K562 (cell line): Measurements from ENCODE around the gene FOXR1. TPM values are rescaled to one million over a fixed set of nuclear protein-coding genes. Genes with fewer than 3 reads are reported as not detected.

ENCODE experiments used
- CAMTA2 ChIP-seq: fragments of 250-450 bp; sonication (Bioruptor Pico); conservative IDR thresholded peaks from 2 replicates; pipeline ENCODE4 v1.5.1; 2022
- CBX5 ChIP-seq: IDR thresholded peaks from 2 replicates; pipeline ENCODE4 v1.6.1; 2014; ENCODE audit warnings: low read depth, borderline replicate concordance
- KAT7 ChIP-seq: sonication (generic); formaldehyde crosslinking; IDR thresholded peaks from 2 replicates; pipeline ENCODE4 v1.8.0; 2022; ENCODE audit warnings: missing genetic modification reagents, mild to moderate bottlenecking, borderline replicate concordance
- POLR2G ChIP-seq: fragments of 200-400 bp; formaldehyde crosslinking; IDR thresholded peaks from 2 replicates; pipeline ENCODE4 v1.6.1; 2017; ENCODE audit warnings: low read depth, mild to moderate bottlenecking, antibody characterized with exemption, low read length, moderate library complexity
- TSC22D4 ChIP-seq: fragments of 450-650 bp; IDR thresholded peaks from 2 replicates; pipeline ENCODE4 v1.6.1; 2016; ENCODE audit warnings: missing genetic modification characterization, missing biosample characterization, control low read depth
- ZNF316 ChIP-seq: fragments of 450-650 bp; IDR thresholded peaks from 2 replicates; pipeline ENCODE4 v1.6.1; 2016
- ZNF318 ChIP-seq, 2 experiments: fragments of 450-650 bp; IDR thresholded peaks; 2 replicates each; pipeline ENCODE4 v1.6.1; 2016; ENCODE audit warnings: mild to moderate bottlenecking in 2 of 2, borderline replicate concordance in 1 of 2, low read depth in 1 of 2, moderate library complexity in 1 of 2
- polyA plus RNA-seq, 8 experiments: library from polyadenylated mRNA; depleted of rRNA in 4 of 8; stranded (reverse) in 5 of 8; unstranded in 3 of 8; fragments of >200 nt; fragmentation: Nextera tagmentation in 2 of 8; fragmentation: Illumina TruSeq in 1 of 8; extraction: Ambion mirVana in 2 of 8; extraction: Trizol in 1 of 8; gene quantifications; 2 replicates each; pipeline versions ENCODE4 v1.2.1 to v1.2.3, GENCODE V29; 2011 to 2014; ENCODE audit warnings: inconsistent platforms in 1 of 8, missing spikeins in 1 of 8
- total RNA-seq, 7 experiments: library from RNA; depleted of rRNA in 6 of 7; stranded (reverse); fragments of >200 nt in 6 of 7; fragmentation: Illumina TruSeq in 2 of 7; extraction: Trizol in 2 of 7; gene quantifications; 2 replicates each; pipeline versions ENCODE4 v1.2.1 to v1.2.3, GENCODE V29; 2011 to 2021; ENCODE audit warnings: low replicate concordance in 1 of 7
- TF ChIP-seq, protein P1 (sequence below): sonication (generic); formaldehyde crosslinking; IDR thresholded peaks from 2 replicates; pipeline ENCODE4 v1.8.1; 2023; ENCODE audit warnings: mild to moderate bottlenecking, missing genetic modification reagents
- TF ChIP-seq, protein P2 (sequence below): sonication (generic); formaldehyde crosslinking; IDR thresholded peaks from 2 replicates; pipeline ENCODE4 v1.8.0; 2023; ENCODE audit warnings: missing genetic modification reagents, mild to moderate bottlenecking, borderline replicate concordance
- TF ChIP-seq, protein P3 (sequence below): sonication (generic); formaldehyde crosslinking; IDR thresholded peaks from 2 replicates; pipeline ENCODE4 v1.8.0; 2022; ENCODE audit warnings: missing genetic modification reagents, mild to moderate bottlenecking, moderate library complexity, borderline replicate concordance

Gene FOXR1
- total and polyA plus RNA-seq, 9 of the 15 experiments (the other 6 are each of a cell fraction or from before 2014, with no cell fraction given): not detected

GRCh38 chr11:119029340-119030028 is 57.9 kb downstream of the FOXR1 start (continued):
- TF ChIP-seq ZNF318 (IDR thresholded peaks at IDR 0.05; ENCODE audit: borderline replicate concordance in 1 of 2, low read depth in 1 of 2) (no peak), POLR2G (no peak), CAMTA2 (CRISPR knock-in tag) (no peak), KAT7 (CRISPR knock-in tag) (no peak), CBX5 (no peak), TSC22D4 (tag) (no peak), ZNF316 (peak; percentile 98)
- TF ChIP-seq, protein P1, sequence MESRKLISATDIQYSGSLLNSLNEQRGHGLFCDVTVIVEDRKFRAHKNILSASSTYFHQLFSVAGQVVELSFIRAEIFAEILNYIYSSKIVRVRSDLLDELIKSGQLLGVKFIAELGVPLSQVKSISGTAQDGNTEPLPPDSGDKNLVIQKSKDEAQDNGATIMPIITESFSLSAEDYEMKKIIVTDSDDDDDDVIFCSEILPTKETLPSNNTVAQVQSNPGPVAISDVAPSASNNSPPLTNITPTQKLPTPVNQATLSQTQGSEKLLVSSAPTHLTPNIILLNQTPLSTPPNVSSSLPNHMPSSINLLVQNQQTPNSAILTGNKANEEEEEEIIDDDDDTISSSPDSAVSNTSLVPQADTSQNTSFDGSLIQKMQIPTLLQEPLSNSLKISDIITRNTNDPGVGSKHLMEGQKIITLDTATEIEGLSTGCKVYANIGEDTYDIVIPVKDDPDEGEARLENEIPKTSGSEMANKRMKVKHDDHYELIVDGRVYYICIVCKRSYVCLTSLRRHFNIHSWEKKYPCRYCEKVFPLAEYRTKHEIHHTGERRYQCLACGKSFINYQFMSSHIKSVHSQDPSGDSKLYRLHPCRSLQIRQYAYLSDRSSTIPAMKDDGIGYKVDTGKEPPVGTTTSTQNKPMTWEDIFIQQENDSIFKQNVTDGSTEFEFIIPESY (CRISPR knock-in tag): no peak
- TF ChIP-seq, protein P2, sequence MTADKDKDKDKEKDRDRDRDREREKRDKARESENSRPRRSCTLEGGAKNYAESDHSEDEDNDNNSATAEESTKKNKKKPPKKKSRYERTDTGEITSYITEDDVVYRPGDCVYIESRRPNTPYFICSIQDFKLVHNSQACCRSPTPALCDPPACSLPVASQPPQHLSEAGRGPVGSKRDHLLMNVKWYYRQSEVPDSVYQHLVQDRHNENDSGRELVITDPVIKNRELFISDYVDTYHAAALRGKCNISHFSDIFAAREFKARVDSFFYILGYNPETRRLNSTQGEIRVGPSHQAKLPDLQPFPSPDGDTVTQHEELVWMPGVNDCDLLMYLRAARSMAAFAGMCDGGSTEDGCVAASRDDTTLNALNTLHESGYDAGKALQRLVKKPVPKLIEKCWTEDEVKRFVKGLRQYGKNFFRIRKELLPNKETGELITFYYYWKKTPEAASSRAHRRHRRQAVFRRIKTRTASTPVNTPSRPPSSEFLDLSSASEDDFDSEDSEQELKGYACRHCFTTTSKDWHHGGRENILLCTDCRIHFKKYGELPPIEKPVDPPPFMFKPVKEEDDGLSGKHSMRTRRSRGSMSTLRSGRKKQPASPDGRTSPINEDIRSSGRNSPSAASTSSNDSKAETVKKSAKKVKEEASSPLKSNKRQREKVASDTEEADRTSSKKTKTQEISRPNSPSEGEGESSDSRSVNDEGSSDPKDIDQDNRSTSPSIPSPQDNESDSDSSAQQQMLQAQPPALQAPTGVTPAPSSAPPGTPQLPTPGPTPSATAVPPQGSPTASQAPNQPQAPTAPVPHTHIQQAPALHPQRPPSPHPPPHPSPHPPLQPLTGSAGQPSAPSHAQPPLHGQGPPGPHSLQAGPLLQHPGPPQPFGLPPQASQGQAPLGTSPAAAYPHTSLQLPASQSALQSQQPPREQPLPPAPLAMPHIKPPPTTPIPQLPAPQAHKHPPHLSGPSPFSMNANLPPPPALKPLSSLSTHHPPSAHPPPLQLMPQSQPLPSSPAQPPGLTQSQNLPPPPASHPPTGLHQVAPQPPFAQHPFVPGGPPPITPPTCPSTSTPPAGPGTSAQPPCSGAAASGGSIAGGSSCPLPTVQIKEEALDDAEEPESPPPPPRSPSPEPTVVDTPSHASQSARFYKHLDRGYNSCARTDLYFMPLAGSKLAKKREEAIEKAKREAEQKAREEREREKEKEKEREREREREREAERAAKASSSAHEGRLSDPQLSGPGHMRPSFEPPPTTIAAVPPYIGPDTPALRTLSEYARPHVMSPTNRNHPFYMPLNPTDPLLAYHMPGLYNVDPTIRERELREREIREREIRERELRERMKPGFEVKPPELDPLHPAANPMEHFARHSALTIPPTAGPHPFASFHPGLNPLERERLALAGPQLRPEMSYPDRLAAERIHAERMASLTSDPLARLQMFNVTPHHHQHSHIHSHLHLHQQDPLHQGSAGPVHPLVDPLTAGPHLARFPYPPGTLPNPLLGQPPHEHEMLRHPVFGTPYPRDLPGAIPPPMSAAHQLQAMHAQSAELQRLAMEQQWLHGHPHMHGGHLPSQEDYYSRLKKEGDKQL (CRISPR knock-in tag): no peak
- TF ChIP-seq, protein P3, sequence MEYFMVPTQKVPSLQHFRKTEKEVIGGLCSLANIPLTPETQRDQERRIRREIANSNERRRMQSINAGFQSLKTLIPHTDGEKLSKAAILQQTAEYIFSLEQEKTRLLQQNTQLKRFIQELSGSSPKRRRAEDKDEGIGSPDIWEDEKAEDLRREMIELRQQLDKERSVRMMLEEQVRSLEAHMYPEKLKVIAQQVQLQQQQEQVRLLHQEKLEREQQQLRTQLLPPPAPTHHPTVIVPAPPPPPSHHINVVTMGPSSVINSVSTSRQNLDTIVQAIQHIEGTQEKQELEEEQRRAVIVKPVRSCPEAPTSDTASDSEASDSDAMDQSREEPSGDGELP (CRISPR knock-in tag): 0 out of 2 replicates have a peak, but pooled peaks have one; percentile 34
